HepG2 (cell line): Measurements from ENCODE around the gene LATS2. TPM values are rescaled to one million over a fixed set of nuclear protein-coding genes. Genes with fewer than 3 reads are reported as not detected.

Experiments used
- ETS1 ChIP-seq: sonication (generic); formaldehyde crosslinking; IDR thresholded peaks from 2 replicates; pipeline ENCODE4 v1.4.0; 2020; ENCODE audit warnings: missing genetic modification reagents
- HES4 ChIP-seq: sonication (generic); formaldehyde crosslinking; IDR thresholded peaks from 2 replicates; pipeline ENCODE4 v1.9.0; 2021; ENCODE audit warnings: mild to moderate bottlenecking, missing genetic modification reagents, borderline replicate concordance
- ISX ChIP-seq: sonication (generic); formaldehyde crosslinking; conservative IDR thresholded peaks from 2 replicates; pipeline ENCODE4 v1.5.0; 2020; ENCODE audit warnings: missing genetic modification reagents
- KAT7 ChIP-seq: IDR thresholded peaks from 2 replicates; pipeline ENCODE4 v1.6.1; 2018; ENCODE audit warnings: borderline replicate concordance, missing compliant biosample characterization
- POLR2G ChIP-seq: fragments of 200-400 bp; formaldehyde crosslinking; IDR thresholded peaks from 2 replicates; pipeline ENCODE4 v1.6.1; 2018; ENCODE audit warnings: mild to moderate bottlenecking, low read depth, low read length, moderate library complexity
- ZNF333 ChIP-seq: sonication (generic); formaldehyde crosslinking; IDR thresholded peaks from 2 replicates; pipeline ENCODE4 v1.4.0; 2020; ENCODE audit warnings: mild to moderate bottlenecking, missing genetic modification reagents, borderline replicate concordance
- ZNF34 ChIP-seq: sonication (generic); formaldehyde crosslinking; IDR thresholded peaks from 2 replicates; pipeline ENCODE4 v1.4.0; 2020; ENCODE audit warnings: mild to moderate bottlenecking, missing genetic modification reagents, borderline replicate concordance
- ZNF670 ChIP-seq: sonication (generic); formaldehyde crosslinking; IDR thresholded peaks from 2 replicates; pipeline ENCODE4 v1.8.0; 2022; ENCODE audit warnings: mild to moderate bottlenecking, missing genetic modification reagents, borderline replicate concordance
- ZNF749 ChIP-seq: sonication (generic); formaldehyde crosslinking; IDR thresholded peaks from 2 replicates; pipeline ENCODE4 v1.8.0; 2022; ENCODE audit warnings: mild to moderate bottlenecking, missing genetic modification reagents, moderate library complexity, borderline replicate concordance
- ZNF777 ChIP-seq: sonication (generic); formaldehyde crosslinking; IDR thresholded peaks from 2 replicates; pipeline ENCODE4 v1.4.0; 2020; ENCODE audit warnings: missing genetic modification reagents
- polyA plus RNA-seq, 8 experiments: library from polyadenylated mRNA; depleted of rRNA in 3 of 8; stranded (reverse) in 7 of 8; unstranded in 1 of 8; fragments of >200 nt; fragmentation: Illumina TruSeq in 4 of 8; extraction: Trizol in 4 of 8; gene quantifications; 2 replicates each; pipeline versions ENCODE4 v1.2.1 to v1.2.3, GENCODE V29; 2011 to 2016; ENCODE audit warnings: low read depth in 4 of 8, missing spikeins in 1 of 8, mixed read lengths in 1 of 8; ENCODE audit not compliant: insufficient read depth in 1 of 8
- total RNA-seq, 5 experiments: library from RNA; depleted of rRNA; stranded (reverse); fragments of >200 nt; fragmentation: Illumina TruSeq; extraction: Trizol; gene quantifications; 2 replicates each; pipeline ENCODE4 v1.2.3, GENCODE V29; 2016; ENCODE audit warnings: low read depth in 1 of 5
- TF ChIP-seq, protein P1 (sequence below): sonication (generic); formaldehyde crosslinking; IDR thresholded peaks from 2 replicates; pipeline ENCODE4 v1.5.0; 2020; ENCODE audit warnings: mild to moderate bottlenecking, missing genetic modification reagents, borderline replicate concordance
- TF ChIP-seq, protein P2 (sequence below): sonication (generic); formaldehyde crosslinking; IDR thresholded peaks from 2 replicates; pipeline ENCODE4 v1.8.0; 2022; ENCODE audit warnings: mild to moderate bottlenecking, missing genetic modification reagents, moderate library complexity
- TF ChIP-seq, protein P3 (sequence below): sonication (generic); formaldehyde crosslinking; IDR thresholded peaks from 2 replicates; pipeline ENCODE4 v1.4.0; 2020; ENCODE audit warnings: mild to moderate bottlenecking, missing genetic modification reagents

The LATS2 gene
- total and polyA plus RNA-seq, 2 of the 13 experiments (the other 11 are each of a cell fraction or from before 2014, with no cell fraction given): 7.3 to 8.5 TPM

GRCh38 chr13:20953245-20953931 is 108.0 kb downstream of the LATS2 start (continued):
- TF ChIP-seq ZNF670 (CRISPR knock-in tag) (0 out of 2 replicates have a peak, but pooled peaks have one; percentile 58), ZNF777 (CRISPR knock-in tag) (no peak), ISX (no peak), ZNF749 (no peak), ETS1 (CRISPR knock-in tag) (no peak), KAT7 (CRISPR knock-in tag) (no peak), HES4 (CRISPR knock-in tag) (no peak), ZNF34 (no peak), POLR2G (peak; percentile 34; the same call in 1 of the 2 replicates), ZNF333 (no peak)
- TF ChIP-seq, protein P1, sequence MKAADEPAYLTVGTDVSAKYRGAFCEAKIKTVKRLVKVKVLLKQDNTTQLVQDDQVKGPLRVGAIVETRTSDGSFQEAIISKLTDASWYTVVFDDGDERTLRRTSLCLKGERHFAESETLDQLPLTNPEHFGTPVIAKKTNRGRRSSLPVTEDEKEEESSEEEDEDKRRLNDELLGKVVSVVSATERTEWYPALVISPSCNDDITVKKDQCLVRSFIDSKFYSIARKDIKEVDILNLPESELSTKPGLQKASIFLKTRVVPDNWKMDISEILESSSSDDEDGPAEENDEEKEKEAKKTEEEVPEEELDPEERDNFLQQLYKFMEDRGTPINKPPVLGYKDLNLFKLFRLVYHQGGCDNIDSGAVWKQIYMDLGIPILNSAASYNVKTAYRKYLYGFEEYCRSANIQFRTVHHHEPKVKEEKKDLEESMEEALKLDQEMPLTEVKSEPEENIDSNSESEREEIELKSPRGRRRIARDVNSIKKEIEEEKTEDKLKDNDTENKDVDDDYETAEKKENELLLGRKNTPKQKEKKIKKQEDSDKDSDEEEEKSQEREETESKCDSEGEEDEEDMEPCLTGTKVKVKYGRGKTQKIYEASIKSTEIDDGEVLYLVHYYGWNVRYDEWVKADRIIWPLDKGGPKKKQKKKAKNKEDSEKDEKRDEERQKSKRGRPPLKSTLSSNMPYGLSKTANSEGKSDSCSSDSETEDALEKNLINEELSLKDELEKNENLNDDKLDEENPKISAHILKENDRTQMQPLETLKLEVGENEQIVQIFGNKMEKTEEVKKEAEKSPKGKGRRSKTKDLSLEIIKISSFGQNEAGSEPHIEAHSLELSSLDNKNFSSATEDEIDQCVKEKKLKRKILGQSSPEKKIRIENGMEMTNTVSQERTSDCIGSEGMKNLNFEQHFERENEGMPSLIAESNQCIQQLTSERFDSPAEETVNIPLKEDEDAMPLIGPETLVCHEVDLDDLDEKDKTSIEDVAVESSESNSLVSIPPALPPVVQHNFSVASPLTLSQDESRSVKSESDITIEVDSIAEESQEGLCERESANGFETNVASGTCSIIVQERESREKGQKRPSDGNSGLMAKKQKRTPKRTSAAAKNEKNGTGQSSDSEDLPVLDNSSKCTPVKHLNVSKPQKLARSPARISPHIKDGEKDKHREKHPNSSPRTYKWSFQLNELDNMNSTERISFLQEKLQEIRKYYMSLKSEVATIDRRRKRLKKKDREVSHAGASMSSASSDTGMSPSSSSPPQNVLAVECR (CRISPR knock-in tag): peak; percentile 47
- TF ChIP-seq, protein P2, sequence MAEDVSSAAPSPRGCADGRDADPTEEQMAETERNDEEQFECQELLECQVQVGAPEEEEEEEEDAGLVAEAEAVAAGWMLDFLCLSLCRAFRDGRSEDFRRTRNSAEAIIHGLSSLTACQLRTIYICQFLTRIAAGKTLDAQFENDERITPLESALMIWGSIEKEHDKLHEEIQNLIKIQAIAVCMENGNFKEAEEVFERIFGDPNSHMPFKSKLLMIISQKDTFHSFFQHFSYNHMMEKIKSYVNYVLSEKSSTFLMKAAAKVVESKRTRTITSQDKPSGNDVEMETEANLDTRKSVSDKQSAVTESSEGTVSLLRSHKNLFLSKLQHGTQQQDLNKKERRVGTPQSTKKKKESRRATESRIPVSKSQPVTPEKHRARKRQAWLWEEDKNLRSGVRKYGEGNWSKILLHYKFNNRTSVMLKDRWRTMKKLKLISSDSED (CRISPR knock-in tag): no peak
- TF ChIP-seq, protein P3, sequence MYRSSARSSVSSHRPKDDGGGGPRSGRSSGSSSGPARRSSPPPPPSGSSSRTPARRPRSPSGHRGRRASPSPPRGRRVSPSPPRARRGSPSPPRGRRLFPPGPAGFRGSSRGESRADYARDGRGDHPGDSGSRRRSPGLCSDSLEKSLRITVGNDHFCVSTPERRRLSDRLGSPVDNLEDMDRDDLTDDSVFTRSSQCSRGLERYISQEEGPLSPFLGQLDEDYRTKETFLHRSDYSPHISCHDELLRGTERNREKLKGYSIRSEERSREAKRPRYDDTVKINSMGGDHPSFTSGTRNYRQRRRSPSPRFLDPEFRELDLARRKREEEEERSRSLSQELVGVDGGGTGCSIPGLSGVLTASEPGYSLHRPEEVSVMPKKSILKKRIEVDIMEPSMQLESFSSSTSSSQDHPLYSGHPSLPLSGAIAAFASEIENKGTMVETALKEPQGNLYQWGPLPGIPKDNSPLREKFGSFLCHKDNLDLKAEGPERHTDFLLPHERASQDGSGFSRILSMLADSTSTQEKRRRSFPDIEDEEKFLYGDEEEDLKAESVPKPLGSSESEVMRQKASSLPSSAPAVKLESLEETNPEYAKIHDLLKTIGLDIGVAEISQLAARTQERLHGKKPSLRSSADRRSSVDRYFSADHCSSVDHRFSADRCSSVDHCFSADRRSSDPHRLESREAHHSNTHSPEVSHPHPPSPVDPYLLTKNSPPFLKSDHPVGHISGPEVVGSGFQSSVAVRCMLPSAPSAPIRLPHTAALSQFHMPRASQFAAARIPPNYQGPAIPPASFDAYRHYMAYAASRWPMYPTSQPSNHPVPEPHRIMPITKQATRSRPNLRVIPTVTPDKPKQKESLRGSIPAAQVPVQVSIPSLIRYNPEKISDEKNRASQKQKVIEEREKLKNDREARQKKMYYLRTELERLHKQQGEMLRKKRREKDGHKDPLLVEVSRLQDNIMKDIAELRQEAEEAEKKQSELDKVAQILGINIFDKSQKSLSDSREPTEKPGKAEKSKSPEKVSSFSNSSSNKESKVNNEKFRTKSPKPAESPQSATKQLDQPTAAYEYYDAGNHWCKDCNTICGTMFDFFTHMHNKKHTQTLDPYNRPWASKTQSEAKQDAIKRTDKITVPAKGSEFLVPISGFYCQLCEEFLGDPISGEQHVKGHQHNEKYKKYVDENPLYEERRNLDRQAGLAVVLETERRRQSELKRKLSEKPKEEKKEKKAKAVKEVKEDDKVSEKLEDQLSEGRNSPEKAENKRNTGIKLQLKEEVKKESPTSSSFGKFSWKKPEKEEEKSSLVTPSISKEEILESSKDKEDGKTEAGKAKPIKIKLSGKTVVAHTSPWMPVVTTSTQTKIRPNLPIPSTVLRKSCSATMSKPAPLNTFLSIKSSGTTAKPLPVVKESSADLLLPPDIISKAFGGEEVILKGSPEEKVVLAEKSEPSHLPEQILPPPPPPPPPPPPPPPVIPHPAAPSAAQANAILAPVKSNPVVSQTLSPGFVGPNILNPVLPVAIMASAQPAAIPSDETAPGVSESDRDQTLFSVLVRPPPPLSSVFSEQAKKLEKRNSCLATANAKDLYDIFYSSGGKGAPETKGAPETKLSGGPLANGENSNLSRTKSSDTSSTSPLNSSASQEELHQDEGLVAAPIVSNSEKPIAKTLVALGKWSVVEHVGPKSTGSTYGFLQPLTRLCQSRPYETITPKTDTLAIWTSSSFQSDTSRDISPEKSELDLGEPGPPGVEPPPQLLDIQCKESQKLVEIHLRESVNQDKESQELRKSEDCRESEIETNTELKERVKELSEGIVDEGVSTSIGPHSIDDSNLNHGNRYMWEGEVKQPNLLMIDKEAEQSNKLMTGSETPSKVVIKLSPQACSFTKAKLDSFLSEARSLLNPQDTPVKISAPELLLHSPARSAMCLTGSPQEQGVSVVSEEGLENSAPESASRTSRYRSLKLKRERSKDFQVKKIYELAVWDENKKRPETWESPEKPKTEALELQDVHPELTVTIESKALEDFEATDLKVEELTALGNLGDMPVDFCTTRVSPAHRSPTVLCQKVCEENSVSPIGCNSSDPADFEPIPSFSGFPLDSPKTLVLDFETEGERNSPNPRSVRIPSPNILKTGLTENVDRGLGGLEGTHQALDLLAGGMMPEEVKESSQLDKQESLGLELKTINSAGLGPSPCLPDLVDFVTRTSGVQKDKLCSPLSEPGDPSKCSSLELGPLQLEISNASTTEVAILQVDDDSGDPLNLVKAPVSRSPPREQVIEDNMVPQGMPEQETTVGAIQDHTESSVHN (CRISPR knock-in tag): no peak
